HL-60 (cell line): ENCODE results near the gene CEACAM5.

Experiments
- GABPA ChIP-seq: IDR thresholded peaks from 2 replicates; pipeline ENCODE4 v1.6.1; 2012; ENCODE audit warnings: low read depth
- POLR2AphosphoS5 ChIP-seq: IDR thresholded peaks from 2 replicates; pipeline ENCODE4 v1.6.1; 2012; ENCODE audit warnings: low read depth
- SPI1 ChIP-seq: IDR thresholded peaks from 2 replicates; pipeline ENCODE4 v1.6.1; 2012; ENCODE audit warnings: low read depth, mild to moderate bottlenecking, borderline replicate concordance
- TF ChIP-seq, protein P1 (sequence below): IDR thresholded peaks from one replicate; pipeline ENCODE4 v1.5.1; 2011; ENCODE audit warnings: low read length, control low read depth, inconsistent platforms; ENCODE audit not compliant: insufficient read depth
- TF ChIP-seq, protein P2 (sequence below): IDR thresholded peaks from 2 replicates; pipeline ENCODE4 v1.6.1; 2012; ENCODE audit warnings: low read depth; ENCODE audit not compliant: insufficient replicate concordance

DNA sequence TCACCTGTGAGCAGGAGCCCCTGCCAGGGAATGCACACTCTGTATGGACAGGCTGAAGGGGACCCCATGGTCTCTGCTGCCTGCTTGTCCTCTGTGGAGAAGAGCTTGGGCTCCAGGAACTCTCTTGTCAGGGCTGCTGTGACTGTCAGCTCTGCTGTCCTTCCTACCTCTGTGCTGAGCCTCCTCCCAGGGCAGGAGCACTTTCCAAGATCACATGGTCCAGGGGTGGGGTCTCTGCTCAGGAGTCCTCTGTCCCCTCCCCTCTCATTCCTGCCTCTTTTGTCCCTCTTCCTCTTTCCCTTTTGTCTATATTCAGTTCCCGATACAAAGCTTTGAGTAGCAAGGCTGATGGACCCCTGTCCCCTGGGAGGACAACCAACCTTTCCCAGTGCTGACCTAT is 20.3 kb upstream of the CEACAM5 start, which contains the start of gene CEACAM7:
- TF ChIP-seq, protein P1, sequence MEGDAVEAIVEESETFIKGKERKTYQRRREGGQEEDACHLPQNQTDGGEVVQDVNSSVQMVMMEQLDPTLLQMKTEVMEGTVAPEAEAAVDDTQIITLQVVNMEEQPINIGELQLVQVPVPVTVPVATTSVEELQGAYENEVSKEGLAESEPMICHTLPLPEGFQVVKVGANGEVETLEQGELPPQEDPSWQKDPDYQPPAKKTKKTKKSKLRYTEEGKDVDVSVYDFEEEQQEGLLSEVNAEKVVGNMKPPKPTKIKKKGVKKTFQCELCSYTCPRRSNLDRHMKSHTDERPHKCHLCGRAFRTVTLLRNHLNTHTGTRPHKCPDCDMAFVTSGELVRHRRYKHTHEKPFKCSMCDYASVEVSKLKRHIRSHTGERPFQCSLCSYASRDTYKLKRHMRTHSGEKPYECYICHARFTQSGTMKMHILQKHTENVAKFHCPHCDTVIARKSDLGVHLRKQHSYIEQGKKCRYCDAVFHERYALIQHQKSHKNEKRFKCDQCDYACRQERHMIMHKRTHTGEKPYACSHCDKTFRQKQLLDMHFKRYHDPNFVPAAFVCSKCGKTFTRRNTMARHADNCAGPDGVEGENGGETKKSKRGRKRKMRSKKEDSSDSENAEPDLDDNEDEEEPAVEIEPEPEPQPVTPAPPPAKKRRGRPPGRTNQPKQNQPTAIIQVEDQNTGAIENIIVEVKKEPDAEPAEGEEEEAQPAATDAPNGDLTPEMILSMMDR = no peak
- TF ChIP-seq, protein P2, sequence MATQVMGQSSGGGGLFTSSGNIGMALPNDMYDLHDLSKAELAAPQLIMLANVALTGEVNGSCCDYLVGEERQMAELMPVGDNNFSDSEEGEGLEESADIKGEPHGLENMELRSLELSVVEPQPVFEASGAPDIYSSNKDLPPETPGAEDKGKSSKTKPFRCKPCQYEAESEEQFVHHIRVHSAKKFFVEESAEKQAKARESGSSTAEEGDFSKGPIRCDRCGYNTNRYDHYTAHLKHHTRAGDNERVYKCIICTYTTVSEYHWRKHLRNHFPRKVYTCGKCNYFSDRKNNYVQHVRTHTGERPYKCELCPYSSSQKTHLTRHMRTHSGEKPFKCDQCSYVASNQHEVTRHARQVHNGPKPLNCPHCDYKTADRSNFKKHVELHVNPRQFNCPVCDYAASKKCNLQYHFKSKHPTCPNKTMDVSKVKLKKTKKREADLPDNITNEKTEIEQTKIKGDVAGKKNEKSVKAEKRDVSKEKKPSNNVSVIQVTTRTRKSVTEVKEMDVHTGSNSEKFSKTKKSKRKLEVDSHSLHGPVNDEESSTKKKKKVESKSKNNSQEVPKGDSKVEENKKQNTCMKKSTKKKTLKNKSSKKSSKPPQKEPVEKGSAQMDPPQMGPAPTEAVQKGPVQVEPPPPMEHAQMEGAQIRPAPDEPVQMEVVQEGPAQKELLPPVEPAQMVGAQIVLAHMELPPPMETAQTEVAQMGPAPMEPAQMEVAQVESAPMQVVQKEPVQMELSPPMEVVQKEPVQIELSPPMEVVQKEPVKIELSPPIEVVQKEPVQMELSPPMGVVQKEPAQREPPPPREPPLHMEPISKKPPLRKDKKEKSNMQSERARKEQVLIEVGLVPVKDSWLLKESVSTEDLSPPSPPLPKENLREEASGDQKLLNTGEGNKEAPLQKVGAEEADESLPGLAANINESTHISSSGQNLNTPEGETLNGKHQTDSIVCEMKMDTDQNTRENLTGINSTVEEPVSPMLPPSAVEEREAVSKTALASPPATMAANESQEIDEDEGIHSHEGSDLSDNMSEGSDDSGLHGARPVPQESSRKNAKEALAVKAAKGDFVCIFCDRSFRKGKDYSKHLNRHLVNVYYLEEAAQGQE = no peak
- TF ChIP-seq SPI1 = no peak
- no peak for TF ChIP-seq GABPA
- TF ChIP-seq POLR2AphosphoS5 = no peak
